HCT116 (cell line): Measurements from ENCODE around the gene GRIA2. TPM values are rescaled to one million over a fixed set of nuclear protein-coding genes. Genes with fewer than 3 reads are reported as not detected.

Experiments
- ATAC-seq: fragments of 200-7000 bp; cut with Tn5 transposase; 2 replicates; pipeline ENCODE4 v1.9.1; 2020; ENCODE audit warnings: mild to moderate bottlenecking, moderate library complexity
- BruUV-seq: library from RNA; stranded (reverse); fragments of 400-500 nt; replicated peaks from 2 replicates; lab custom pipeline; 2021; lab: Mats Ljungman, UMichigan
- CTCF ChIA-PET: fragments of 300-600 bp; sonication (Branson Sonifier 250); formaldehyde crosslinking; loops from one replicate; lab custom pipeline; 2021; ENCODE audit warnings: antibody characterized with exemption; lab: Charles Lee
- POLR2A ChIA-PET: fragments of 300-600, 350-600 bp; sonication (Branson Sonifier 250); formaldehyde crosslinking; loops from one replicate; lab custom pipeline; 2021; ENCODE audit warnings: antibody characterized with exemption; lab: Charles Lee
- RAD21 ChIA-PET, 2 experiments: fragments of 300-600 bp; sonication (Branson Sonifier 250); formaldehyde crosslinking; loops; one replicate each; lab custom pipeline; 2023; ENCODE audit warnings: low total read pairs in 2 of 2; ENCODE audit not compliant: uncharacterized antibody in 2 of 2, unreplicated experiment in 2 of 2, low non-redundant PET in 1 of 2; lab: Charles Lee
- DNase-seq: peaks from one replicate; pipeline ENCODE4 v3.0.0-alpha.2; 2010; ENCODE audit warnings: low read depth, low spot score
- H2AFZ ChIP-seq: fragments of 200-600 bp; shearing (Covaris generic), sonication (generic); 2 replicates; pipeline ENCODE4 v1.6.1; 2017; ENCODE audit warnings: low read depth, mixed run types, mixed read lengths, antibody characterized with exemption, low read length; ENCODE audit not compliant: poor library complexity, severe bottlenecking
- H3K27ac ChIP-seq: 2 replicates; pipeline ENCODE4 v1.5.1; 2012; ENCODE audit warnings: low read depth, low read length
- H3K27me3 ChIP-seq: fragments of 200-600 bp; sonication (generic); 2 replicates; pipeline ENCODE4 v1.6.1; 2016; ENCODE audit warnings: mixed run types, low read length, mixed read lengths; ENCODE audit not compliant: insufficient read depth
- H3K36me3 ChIP-seq, 2 experiments: fragments of 200-500 bp in 1 of 2; fragments of 200-600 bp in 1 of 2; sonication (Bioruptor generic) in 1 of 2; sonication (generic) in 1 of 2; 2 replicates each; pipeline versions ENCODE4 v1.5.1 to v1.6.1; 2014 to 2016; ENCODE audit warnings: low read length in 2 of 2, inconsistent platforms in 1 of 2, mixed read lengths in 1 of 2, mixed run types in 1 of 2; ENCODE audit not compliant: insufficient read depth in 2 of 2, control insufficient read depth in 1 of 2
- H3K4me1 ChIP-seq, 2 experiments: fragments of 200-600 bp in 1 of 2; sonication (generic) in 1 of 2; 2 replicates each; pipeline versions ENCODE4 v1.5.1 to v1.6.1; 2012 to 2017; ENCODE audit warnings: low read length in 2 of 2, inconsistent platforms in 1 of 2, mild to moderate bottlenecking in 1 of 2, mixed read lengths in 1 of 2, mixed run types in 1 of 2, moderate library complexity in 1 of 2; ENCODE audit not compliant: insufficient read depth in 2 of 2, control insufficient read depth in 1 of 2
- H3K4me2 ChIP-seq: fragments of 200-600 bp; sonication (generic); 2 replicates; pipeline ENCODE4 v1.6.1; 2017; ENCODE audit warnings: mixed run types, low read length, mixed read lengths
- H3K4me3 ChIP-seq, 2 experiments: fragments of 200-600 bp in 1 of 2; sonication (generic) in 1 of 2; replicated peaks in 1 of 2; 2 replicates each; pipeline ENCODE4 v1.5.1; 2011 to 2016; ENCODE audit warnings: low read length in 2 of 2, control low read depth in 1 of 2, low read depth in 1 of 2, mild to moderate bottlenecking in 1 of 2, mixed read lengths in 1 of 2, mixed run types in 1 of 2
- H3K79me2 ChIP-seq: fragments of 200-600 bp; sonication (generic); 2 replicates; pipeline ENCODE4 v1.6.1; 2017; ENCODE audit warnings: mild to moderate bottlenecking, mixed run types, low read length, moderate library complexity, mixed read lengths; ENCODE audit not compliant: insufficient read depth
- H3K9ac ChIP-seq: fragments of 200-600 bp; sonication (generic); 2 replicates; pipeline ENCODE4 v1.6.1; 2016; ENCODE audit warnings: low read length, mixed read lengths
- H3K9me2 ChIP-seq: fragments of 200-600 bp; sonication (generic), shearing (Covaris generic); 2 replicates; pipeline ENCODE4 v1.6.1; 2017; ENCODE audit warnings: mixed run types, mild to moderate bottlenecking, moderate library complexity; ENCODE audit not compliant: insufficient read depth
- H3K9me3 ChIP-seq, 2 experiments: fragments of 200-500 bp in 1 of 2; fragments of 200-600 bp in 1 of 2; sonication (Bioruptor generic) in 1 of 2; sonication (generic) in 1 of 2; 2 replicates each; pipeline ENCODE4 v1.6.1; 2014 to 2017; ENCODE audit warnings: low read length in 2 of 2, mixed read lengths in 2 of 2, inconsistent platforms in 1 of 2, low read depth in 1 of 2, mild to moderate bottlenecking in 1 of 2, mixed run types in 1 of 2, moderate library complexity in 1 of 2; ENCODE audit not compliant: control insufficient read depth in 1 of 2, insufficient read depth in 1 of 2
- H4K20me1 ChIP-seq: fragments of 200-600 bp; sonication (generic), shearing (Covaris generic); 2 replicates; pipeline ENCODE4 v1.6.1; 2017; ENCODE audit warnings: mixed run types, mild to moderate bottlenecking, moderate library complexity; ENCODE audit not compliant: insufficient read depth
- EZH2 ChIP-seq: fragments of 200-600 bp; sonication (generic); IDR thresholded peaks from 2 replicates; pipeline ENCODE4 v1.6.1; 2017; ENCODE audit warnings: antibody characterized with exemption, mixed run types
- EZH2phosphoT487 ChIP-seq: fragments of 200-600 bp; IDR thresholded peaks from 2 replicates; pipeline ENCODE4 v1.6.1; 2018; ENCODE audit warnings: antibody characterized with exemption, borderline replicate concordance
- FOSL1 ChIP-seq: IDR thresholded peaks from 2 replicates; pipeline ENCODE4 v1.6.1; 2012; ENCODE audit warnings: low read depth
- SIN3A ChIP-seq: IDR thresholded peaks from 2 replicates; pipeline ENCODE4 v1.6.1; 2012; ENCODE audit warnings: low read depth
- SP1 ChIP-seq: IDR thresholded peaks from 2 replicates; pipeline ENCODE4 v1.6.1; 2012; ENCODE audit warnings: low read depth
- SRF ChIP-seq: IDR thresholded peaks from 2 replicates; pipeline ENCODE4 v1.6.1; 2012; ENCODE audit warnings: low read depth
- YY1 ChIP-seq: IDR thresholded peaks from 2 replicates; pipeline ENCODE4 v1.6.1; 2011; ENCODE audit warnings: low read length, low read depth, moderate library complexity, mild to moderate bottlenecking; ENCODE audit not compliant: insufficient replicate concordance; ENCODE audit errors: extremely low read depth
- intact Hi-C: fragments of 100-400 bp; cut with micrococcal nuclease; formaldehyde crosslinking; loops from 2 replicates; pipeline ENCODE4 v1.10.0; 2022
- total RNA-seq: library from RNA; stranded (reverse); gene quantifications from one replicate; pipeline ENCODE4 v1.2.1, GENCODE V29; 2021; ENCODE audit not compliant: unreplicated experiment
- TF ChIP-seq, protein P1 (sequence below): IDR thresholded peaks from 2 replicates; pipeline ENCODE4 v1.6.1; 2012
- TF ChIP-seq, protein P2 (sequence below): IDR thresholded peaks from 2 replicates; pipeline ENCODE4 v1.6.1; 2012; ENCODE audit warnings: low read depth

Gene GRIA2
- total RNA-seq, 1 experiment from 2014 or later = not detected

DNA sequence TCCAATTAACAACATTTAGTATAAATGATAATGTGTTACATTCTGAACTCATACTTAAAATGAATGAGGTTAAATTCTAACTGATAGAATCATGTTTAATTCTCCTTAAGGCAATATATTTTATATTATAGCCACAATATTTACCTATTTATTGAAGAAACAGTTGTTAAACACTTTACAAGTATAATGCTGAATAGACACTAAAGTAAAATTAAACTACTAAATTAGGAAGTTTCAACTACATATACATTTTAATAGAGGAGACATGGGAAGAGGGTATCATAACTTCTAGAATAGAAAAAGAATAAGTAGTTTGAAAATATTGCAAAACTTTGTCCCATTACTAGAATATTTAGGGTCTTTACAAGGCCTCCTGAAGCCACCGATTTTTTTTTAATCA is 36.2 kb upstream of the GRIA2 start:
- no peaks in the 10 kb centered on the region for H4K20me1 ChIP-seq
- H2AFZ ChIP-seq = no peak overlapping the region
- no peaks in the 10 kb centered on the region for H3K9me3 ChIP-seq
- no peak for ATAC-seq
- no peak overlapping the region for H3K4me2 ChIP-seq
- no peaks in the 10 kb centered on the region for H3K4me1 ChIP-seq
- H3K4me3 ChIP-seq = no peak overlapping the region
- H3K9ac ChIP-seq = no peak overlapping the region
- POLR2A ChIA-PET = no interaction called here
- no peak for DNase-seq
- RAD21 ChIA-PET = no interaction called here
- H3K9me2 ChIP-seq = no peaks in the 10 kb centered on the region
- intact Hi-C loops = no loop called here
- TF ChIP-seq FOSL1 (no peak), EZH2 (no peak), SRF (no peak), SP1 (no peak), SIN3A (no peak), YY1 (no peak), EZH2phosphoT487 (no peak)
- TF ChIP-seq, protein P1, sequence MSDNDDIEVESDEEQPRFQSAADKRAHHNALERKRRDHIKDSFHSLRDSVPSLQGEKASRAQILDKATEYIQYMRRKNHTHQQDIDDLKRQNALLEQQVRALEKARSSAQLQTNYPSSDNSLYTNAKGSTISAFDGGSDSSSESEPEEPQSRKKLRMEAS = no peak
- TF ChIP-seq, protein P2, sequence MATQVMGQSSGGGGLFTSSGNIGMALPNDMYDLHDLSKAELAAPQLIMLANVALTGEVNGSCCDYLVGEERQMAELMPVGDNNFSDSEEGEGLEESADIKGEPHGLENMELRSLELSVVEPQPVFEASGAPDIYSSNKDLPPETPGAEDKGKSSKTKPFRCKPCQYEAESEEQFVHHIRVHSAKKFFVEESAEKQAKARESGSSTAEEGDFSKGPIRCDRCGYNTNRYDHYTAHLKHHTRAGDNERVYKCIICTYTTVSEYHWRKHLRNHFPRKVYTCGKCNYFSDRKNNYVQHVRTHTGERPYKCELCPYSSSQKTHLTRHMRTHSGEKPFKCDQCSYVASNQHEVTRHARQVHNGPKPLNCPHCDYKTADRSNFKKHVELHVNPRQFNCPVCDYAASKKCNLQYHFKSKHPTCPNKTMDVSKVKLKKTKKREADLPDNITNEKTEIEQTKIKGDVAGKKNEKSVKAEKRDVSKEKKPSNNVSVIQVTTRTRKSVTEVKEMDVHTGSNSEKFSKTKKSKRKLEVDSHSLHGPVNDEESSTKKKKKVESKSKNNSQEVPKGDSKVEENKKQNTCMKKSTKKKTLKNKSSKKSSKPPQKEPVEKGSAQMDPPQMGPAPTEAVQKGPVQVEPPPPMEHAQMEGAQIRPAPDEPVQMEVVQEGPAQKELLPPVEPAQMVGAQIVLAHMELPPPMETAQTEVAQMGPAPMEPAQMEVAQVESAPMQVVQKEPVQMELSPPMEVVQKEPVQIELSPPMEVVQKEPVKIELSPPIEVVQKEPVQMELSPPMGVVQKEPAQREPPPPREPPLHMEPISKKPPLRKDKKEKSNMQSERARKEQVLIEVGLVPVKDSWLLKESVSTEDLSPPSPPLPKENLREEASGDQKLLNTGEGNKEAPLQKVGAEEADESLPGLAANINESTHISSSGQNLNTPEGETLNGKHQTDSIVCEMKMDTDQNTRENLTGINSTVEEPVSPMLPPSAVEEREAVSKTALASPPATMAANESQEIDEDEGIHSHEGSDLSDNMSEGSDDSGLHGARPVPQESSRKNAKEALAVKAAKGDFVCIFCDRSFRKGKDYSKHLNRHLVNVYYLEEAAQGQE = no peak
- H3K36me3 ChIP-seq = no peaks in the 10 kb centered on the region
- H3K27ac ChIP-seq = no peak overlapping the region
- H3K27me3 ChIP-seq = no peaks in the 10 kb centered on the region
- CTCF ChIA-PET = interaction anchor here (1.0 kb wide), 1 partner anchor 1374 kb away, joined by 4 read pairs; no protein-coding TSS in a partner anchor
- BruUV-seq = no TSS peak
- H3K79me2 ChIP-seq = no peaks in the 10 kb centered on the region
